B cell (primary cell): ENCODE data around the gene SHPK. TPM values are rescaled to one million over a fixed set of nuclear protein-coding genes. Genes with fewer than 3 reads are reported as not detected.
A peak's percentile ranks its signal among the peaks of the same experiment; 100 is the strongest.

Experiments
- ATAC-seq: fragments of 200-7000 bp; cut with Tn5 transposase; one replicate; pipeline ENCODE4 v1.10.0; 2021; ENCODE audit warnings: low read depth, mild to moderate bottlenecking, moderate number of reproducible peaks, moderate library complexity
- CTCF ChIA-PET: fragments of 350-600 bp; sonication (Branson Sonifier 250); formaldehyde crosslinking; loops from one replicate; lab custom pipeline; 2021; ENCODE audit warnings: antibody characterized with exemption, inconsistent platforms; lab: Charles Lee
- POLR2A ChIA-PET: fragments of 350-600 bp; sonication (Branson Sonifier 250); formaldehyde crosslinking; loops from one replicate; lab custom pipeline; 2021; ENCODE audit warnings: antibody characterized with exemption; lab: Charles Lee
- DNase-seq: peaks from one replicate; pipeline ENCODE4 v3.0.0; 2013
- H2AFZ ChIP-seq: 2 replicates; pipeline ENCODE4 v1.6.1; 2012; ENCODE audit warnings: mild to moderate bottlenecking, low read depth, low read length; ENCODE audit not compliant: insufficient read depth, poor library complexity, severe bottlenecking
- H3K27ac ChIP-seq, 2 donors: 1 replicate in 1 of 2; 2 replicates in 1 of 2; pipeline ENCODE4 v1.5.1; 2012 to 2013; ENCODE audit warnings: low read length in 2 of 2, mild to moderate bottlenecking in 2 of 2, moderate library complexity in 1 of 2
- H3K27me3 ChIP-seq, 4 experiments: fragments of 200-600 bp in 1 of 4; sonication (generic) in 1 of 4; replicated peaks in 1 of 4; 1 replicate in 2 of 4; 2 replicates in 2 of 4; pipeline versions ENCODE4 v1.6.1 to v1.7.0; 2013 to 2016; ENCODE audit warnings: low read length in 3 of 4, mild to moderate bottlenecking in 2 of 4, mixed read lengths in 1 of 4, moderate library complexity in 1 of 4; ENCODE audit not compliant: insufficient read depth in 4 of 4, control insufficient read depth in 3 of 4; ENCODE audit errors: control extremely low read depth in 1 of 4
- H3K36me3 ChIP-seq, 2 experiments: replicated peaks in 1 of 2; 1 replicate in 1 of 2; 2 replicates in 1 of 2; pipeline versions ENCODE4 v1.6.1 to v1.7.1; 2013; ENCODE audit warnings: low read length in 1 of 2; ENCODE audit not compliant: insufficient read depth in 2 of 2, control insufficient read depth in 1 of 2; ENCODE audit errors: control extremely low read depth in 1 of 2, extremely low read depth in 1 of 2
- H3K4me1 ChIP-seq, 2 donors: fragments of 200-600 bp in 1 of 2; sonication (generic) in 1 of 2; 1 replicate in 1 of 2; 2 replicates in 1 of 2; pipeline versions ENCODE4 v1.5.1 to v1.6.1; 2013 to 2017; ENCODE audit warnings: low read length in 2 of 2; ENCODE audit not compliant: control insufficient read depth in 2 of 2, insufficient read depth in 2 of 2
- H3K4me2 ChIP-seq: replicated peaks from 2 replicates; pipeline ENCODE3; 2012; ENCODE audit warnings: mild to moderate bottlenecking, low read depth, low read length; ENCODE audit not compliant: poor library complexity, severe bottlenecking
- H3K4me3 ChIP-seq, 5 experiments: fragments of 200-600 bp in 1 of 5; sonication (generic) in 1 of 5; 1 replicate in 3 of 5; 2 replicates in 2 of 5; pipeline versions ENCODE4 v1.5.1 to v1.7.0; 2011 to 2016; ENCODE audit warnings: low read length in 4 of 5, mild to moderate bottlenecking in 4 of 5, low read depth in 2 of 5, control low read depth in 1 of 5, moderate library complexity in 1 of 5; ENCODE audit not compliant: insufficient read depth in 1 of 5; ENCODE audit errors: control extremely low read depth in 1 of 5, extremely low read depth in 1 of 5
- H3K79me2 ChIP-seq: fragments of 200-600 bp; sonication (generic); one replicate; pipeline ENCODE4 v1.6.0; 2016; ENCODE audit warnings: low read length; ENCODE audit not compliant: control insufficient read depth, insufficient read depth
- H3K9ac ChIP-seq: fragments of 200-600 bp; sonication (generic); 2 replicates; pipeline ENCODE4 v1.6.1; 2017; ENCODE audit warnings: mild to moderate bottlenecking, low read length, moderate library complexity
- H3K9me3 ChIP-seq, 3 donors: one replicate each; pipeline versions ENCODE4 v1.6.1 to v1.7.1; 2013; ENCODE audit warnings: low read length in 2 of 3; ENCODE audit not compliant: control insufficient read depth in 2 of 3, insufficient read depth in 1 of 3; ENCODE audit errors: control extremely low read depth in 1 of 3
- H4K20me1 ChIP-seq: 2 replicates; pipeline ENCODE4 v1.6.0; 2012; ENCODE audit warnings: mild to moderate bottlenecking, low read length; ENCODE audit not compliant: insufficient read depth, control insufficient read depth, poor library complexity, severe bottlenecking
- H3K27ac Mint-ChIP-seq: one replicate; pipeline ENCODE4 v1.8.0; 2021; ENCODE audit warnings: mixed read lengths
- H3K27me3 Mint-ChIP-seq: one replicate; pipeline ENCODE4 v1.8.0; 2021; ENCODE audit warnings: mixed read lengths
- H3K4me1 Mint-ChIP-seq: one replicate; pipeline ENCODE4 v1.8.0; 2021; ENCODE audit warnings: mixed read lengths
- H3K4me3 Mint-ChIP-seq: one replicate; pipeline ENCODE4 v1.8.0; 2021; ENCODE audit warnings: mixed read lengths
- H3K9me3 Mint-ChIP-seq: one replicate; pipeline ENCODE4 v1.8.0; 2022; ENCODE audit warnings: mixed read lengths; ENCODE audit not compliant: insufficient read depth
- EZH2 ChIP-seq: IDR thresholded peaks from 2 replicates; pipeline ENCODE4 v1.6.1; 2012; ENCODE audit warnings: borderline replicate concordance, low read depth, mild to moderate bottlenecking, moderate library complexity, low read length; ENCODE audit not compliant: insufficient read depth, poor library complexity, severe bottlenecking
- WGBS: methylation state at CpG from one replicate; pipeline ENCODE4 v1.1.5; 2013; ENCODE audit warnings: missing lambda C conversion rate; ENCODE audit not compliant: insufficient coverage; 5-methylcytosine and 5-hydroxymethylcytosine counted together
- intact Hi-C: fragments of 100-400 bp; cut with micrococcal nuclease; formaldehyde crosslinking; loops from one replicate; pipeline ENCODE4 v1.10.0; 2022
- polyA plus RNA-seq: library from polyadenylated mRNA; depleted of rRNA; stranded (reverse); fragments of >200 nt; gene quantifications from 2 replicates; pipeline ENCODE4 v1.2.3, GENCODE V29; 2012
- total RNA-seq, 2 donors: library from RNA; stranded (reverse); fragments of 120-200 nt in 1 of 2; gene quantifications; 1 replicate in 1 of 2; 2 replicates in 1 of 2; pipeline versions ENCODE4 v1.2.3 to v1.2.4, GENCODE V29; 2013 to 2022
- TF ChIP-seq, protein P1 (sequence below): fragments of 200-600 bp; IDR thresholded peaks from one replicate; pipeline ENCODE4 v1.8.0; 2022; ENCODE audit warnings: antibody characterized with exemption, mild to moderate bottlenecking

SHPK gene
- total and polyA plus RNA-seq, 2 donors (not counting 1 experiment from before 2014, with no cell fraction given): 5.9 to 16.1 TPM

DNA sequence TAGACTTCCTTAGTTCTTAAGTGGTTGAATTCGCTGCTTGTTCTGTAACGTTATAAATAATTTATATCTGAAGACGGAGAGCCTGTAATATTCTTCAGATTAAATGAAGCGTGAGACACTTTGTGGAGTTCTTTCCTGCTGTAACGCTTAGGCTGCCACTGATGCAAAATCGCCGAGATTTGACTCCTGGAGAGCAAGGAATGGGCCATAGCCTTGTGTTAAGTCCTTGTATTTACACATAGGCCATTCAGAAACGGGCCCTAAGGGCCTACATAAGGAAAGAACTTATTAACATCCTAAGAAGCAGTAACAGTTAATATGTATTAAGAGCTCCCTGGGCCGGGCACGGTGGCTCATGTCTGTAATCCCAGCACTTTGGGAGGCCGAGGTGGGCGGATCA is 33.5 kb upstream of the SHPK start:
- H2AFZ ChIP-seq: no peak overlapping the region
- WGBS: 82% methylated on average over 8 of the region's 12 CpGs
- intact Hi-C loops: loop anchor here (2.0 to 5.0 kb wide), 2 partner anchors 13 to 1077 kb away; partner anchors contain the start of gene PAFAH1B1
- H3K27me3 ChIP-seq: no peaks in the 10 kb centered on the region
- Mint-ChIP-seq H3K4me1 (peaks cover 33% of the 10 kb centered on the region), H3K9me3 (no peaks in the 10 kb centered on the region), H3K27ac (peak overlapping the region; percentile 94), H3K4me3 (peak overlapping the region; percentile 96), H3K27me3 (no peaks in the 10 kb centered on the region)
- peak overlapping the region; percentile 90 for H3K4me2 ChIP-seq
- POLR2A ChIA-PET: interaction anchor here (0.7 kb wide), 1 partner anchor 25 kb away, joined by 4 read pairs; no protein-coding TSS in a partner anchor
- H3K27ac ChIP-seq: peak overlapping the region; percentile 74 to 86
- peak overlapping the region in 4 of 5 experiments; percentile 85 to 99 (median 98) for H3K4me3 ChIP-seq
- ATAC-seq (no peak), DNase-seq (no peak)
- H3K9ac ChIP-seq: peak overlapping the region; percentile 95
- CTCF ChIA-PET: interaction anchor here (1.8 kb wide), 1 partner anchor 158 kb away, joined by 5 read pairs; no protein-coding TSS in a partner anchor
- H3K4me1 ChIP-seq: peaks cover 11 to 21% of the 10 kb centered on the region in 2 donors
- H3K79me2 ChIP-seq: peaks cover 11% of the 10 kb centered on the region
- H3K9me3 ChIP-seq: no peaks in the 10 kb centered on the region
- TF ChIP-seq, protein P1, sequence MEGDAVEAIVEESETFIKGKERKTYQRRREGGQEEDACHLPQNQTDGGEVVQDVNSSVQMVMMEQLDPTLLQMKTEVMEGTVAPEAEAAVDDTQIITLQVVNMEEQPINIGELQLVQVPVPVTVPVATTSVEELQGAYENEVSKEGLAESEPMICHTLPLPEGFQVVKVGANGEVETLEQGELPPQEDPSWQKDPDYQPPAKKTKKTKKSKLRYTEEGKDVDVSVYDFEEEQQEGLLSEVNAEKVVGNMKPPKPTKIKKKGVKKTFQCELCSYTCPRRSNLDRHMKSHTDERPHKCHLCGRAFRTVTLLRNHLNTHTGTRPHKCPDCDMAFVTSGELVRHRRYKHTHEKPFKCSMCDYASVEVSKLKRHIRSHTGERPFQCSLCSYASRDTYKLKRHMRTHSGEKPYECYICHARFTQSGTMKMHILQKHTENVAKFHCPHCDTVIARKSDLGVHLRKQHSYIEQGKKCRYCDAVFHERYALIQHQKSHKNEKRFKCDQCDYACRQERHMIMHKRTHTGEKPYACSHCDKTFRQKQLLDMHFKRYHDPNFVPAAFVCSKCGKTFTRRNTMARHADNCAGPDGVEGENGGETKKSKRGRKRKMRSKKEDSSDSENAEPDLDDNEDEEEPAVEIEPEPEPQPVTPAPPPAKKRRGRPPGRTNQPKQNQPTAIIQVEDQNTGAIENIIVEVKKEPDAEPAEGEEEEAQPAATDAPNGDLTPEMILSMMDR: no peak
- no peak for TF ChIP-seq EZH2
- H4K20me1 ChIP-seq: peaks cover 28% of the 10 kb centered on the region
- no peaks in the 10 kb centered on the region for H3K36me3 ChIP-seq

DNA sequence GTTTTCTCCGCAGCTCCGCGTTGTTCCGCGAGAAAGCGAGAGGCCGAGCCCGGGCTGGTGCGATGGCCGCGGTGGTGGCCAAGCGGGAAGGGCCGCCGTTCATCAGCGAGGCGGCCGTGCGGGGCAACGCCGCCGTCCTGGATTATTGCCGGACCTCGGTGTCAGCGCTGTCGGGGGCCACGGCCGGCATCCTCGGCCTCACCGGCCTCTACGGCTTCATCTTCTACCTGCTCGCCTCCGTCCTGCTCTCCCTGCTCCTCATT is 33.0 kb upstream of the SHPK start:
- Mint-ChIP-seq H3K27me3 (no peaks in the 10 kb centered on the region), H3K4me1 (peaks cover 33% of the 10 kb centered on the region), H3K4me3 (peak overlapping the region; percentile 96), H3K27ac (peak overlapping the region; percentile 94), H3K9me3 (no peaks in the 10 kb centered on the region)
- intact Hi-C loops: loop anchor here (2.0 to 5.0 kb wide), 2 partner anchors 14 to 1077 kb away; partner anchors contain the start of gene PAFAH1B1
- Histone ChIP-seq H3K4me2 (peak overlapping the region; percentile 90), H3K4me3 (peak overlapping the region; percentile 60 to 99 (median 98)), H3K36me3 (peaks cover 0 to under 1% of the 10 kb centered on the region in 2 experiments), H3K27ac (peak overlapping the region; percentile 74 to 86), H3K9ac (peak overlapping the region; percentile 95), H4K20me1 (peaks cover 28% of the 10 kb centered on the region), H2AFZ (peak overlapping the region; percentile 84), H3K9me3 (no peaks in the 10 kb centered on the region), H3K27me3 (no peaks in the 10 kb centered on the region), H3K79me2 (peaks cover 11% of the 10 kb centered on the region), H3K4me1 (peaks cover 11 to 21% of the 10 kb centered on the region in 2 donors)
- POLR2A ChIA-PET: interaction anchor here (0.5 to 1.5 kb wide), 4 partner anchors 8 to 58 kb away, joined by 3 to 4 read pairs (median 4); partner anchors contain the start of genes CTNS and SHPK
- DNase-seq (no peak), ATAC-seq (no peak)
- no peak for TF ChIP-seq EZH2
- TF ChIP-seq, protein P1: no peak
- CTCF ChIA-PET: interaction anchor here (1.8 kb wide), 1 partner anchor 159 kb away, joined by 5 read pairs; no protein-coding TSS in a partner anchor
- 0% methylated on average over 31 of the region's 32 CpGs for WGBS
